ENCODE measurements around the gene OR1J2. TPM values are rescaled to one million over a fixed set of nuclear protein-coding genes. Genes with fewer than 3 reads are reported as not detected.

The OR1J2 gene
- total RNA-seq, 1 experiment from 2014 or later: not detected

DNA sequence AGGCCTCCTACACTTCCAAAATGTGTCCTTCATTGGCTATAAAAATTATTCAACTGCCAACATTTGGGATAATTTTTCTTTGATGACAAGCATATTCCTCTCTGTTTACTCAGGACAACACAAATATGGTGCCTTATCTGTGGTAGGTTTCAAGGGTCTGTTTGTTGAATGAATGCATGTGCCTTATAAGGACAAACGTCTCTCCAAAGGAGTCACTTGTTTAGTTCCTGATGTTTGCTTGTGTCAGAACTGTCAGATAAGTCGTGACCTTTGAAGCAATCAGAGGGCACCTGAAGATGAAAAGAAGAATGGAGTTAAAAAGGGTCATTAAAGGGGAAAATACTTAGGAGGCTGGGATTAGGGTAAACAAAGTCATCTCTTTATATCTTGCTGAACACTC is 3.6 kb upstream of the OR1J2 start:
- no peaks in the 10 kb centered on the region for H3K36me3 Mint-ChIP-seq (ENCODE audit: insufficient read depth, unreplicated experiment)
- TF ChIP-seq, protein P1, sequence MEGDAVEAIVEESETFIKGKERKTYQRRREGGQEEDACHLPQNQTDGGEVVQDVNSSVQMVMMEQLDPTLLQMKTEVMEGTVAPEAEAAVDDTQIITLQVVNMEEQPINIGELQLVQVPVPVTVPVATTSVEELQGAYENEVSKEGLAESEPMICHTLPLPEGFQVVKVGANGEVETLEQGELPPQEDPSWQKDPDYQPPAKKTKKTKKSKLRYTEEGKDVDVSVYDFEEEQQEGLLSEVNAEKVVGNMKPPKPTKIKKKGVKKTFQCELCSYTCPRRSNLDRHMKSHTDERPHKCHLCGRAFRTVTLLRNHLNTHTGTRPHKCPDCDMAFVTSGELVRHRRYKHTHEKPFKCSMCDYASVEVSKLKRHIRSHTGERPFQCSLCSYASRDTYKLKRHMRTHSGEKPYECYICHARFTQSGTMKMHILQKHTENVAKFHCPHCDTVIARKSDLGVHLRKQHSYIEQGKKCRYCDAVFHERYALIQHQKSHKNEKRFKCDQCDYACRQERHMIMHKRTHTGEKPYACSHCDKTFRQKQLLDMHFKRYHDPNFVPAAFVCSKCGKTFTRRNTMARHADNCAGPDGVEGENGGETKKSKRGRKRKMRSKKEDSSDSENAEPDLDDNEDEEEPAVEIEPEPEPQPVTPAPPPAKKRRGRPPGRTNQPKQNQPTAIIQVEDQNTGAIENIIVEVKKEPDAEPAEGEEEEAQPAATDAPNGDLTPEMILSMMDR (IDR thresholded peaks at IDR 0.05; ENCODE audit: unreplicated experiment): no peak
- H3K9me3 Mint-ChIP-seq (ENCODE audit: unreplicated experiment): no peaks in the 10 kb centered on the region
- CTCF ChIA-PET: no interaction called here
- H3K4me1 Mint-ChIP-seq (ENCODE audit: insufficient read depth, unreplicated experiment): no peaks in the 10 kb centered on the region
- POLR2A ChIA-PET: no interaction called here
- intact Hi-C loops (cut with micrococcal nuclease): no loop called here
- no peak overlapping the region for H3K4me3 Mint-ChIP-seq (ENCODE audit: unreplicated experiment)
- H3K27ac Mint-ChIP-seq (ENCODE audit: low read depth, unreplicated experiment): no peak overlapping the region
- no TSS peak for BruUV-seq (replicated peaks)
- no peak for DNase-seq (ENCODE audit: unreplicated experiment)
- H3K27me3 Mint-ChIP-seq (ENCODE audit: insufficient read depth, unreplicated experiment): no peaks in the 10 kb centered on the region

DNA sequence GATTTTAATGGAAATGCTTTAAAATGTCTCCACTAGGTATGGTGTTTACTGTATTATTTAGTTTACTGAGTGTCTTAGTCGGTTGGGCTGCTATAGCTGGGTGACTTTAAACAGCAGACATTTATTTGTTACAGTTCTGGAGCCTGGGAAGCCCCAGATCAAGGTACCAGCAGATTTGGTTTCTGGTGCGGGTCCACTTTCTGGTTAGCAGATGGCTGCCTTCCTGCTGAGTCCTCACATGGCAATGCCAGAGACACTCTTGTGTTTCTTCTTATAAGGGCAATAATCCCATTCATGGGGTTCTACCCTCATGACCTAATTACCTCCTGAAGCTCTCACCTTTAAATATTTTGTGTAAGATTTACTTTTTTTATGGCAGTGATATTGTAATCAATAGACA is 7.6 kb downstream of the OR1J2 start:
- no peaks in the 10 kb centered on the region for H3K36me3 Mint-ChIP-seq (ENCODE audit: insufficient read depth, unreplicated experiment)
- peaks cover 7% of the 10 kb centered on the region for H3K27me3 Mint-ChIP-seq (ENCODE audit: insufficient read depth, unreplicated experiment)
- TF ChIP-seq, protein P1 (IDR thresholded peaks at IDR 0.05; ENCODE audit: unreplicated experiment): no peak
- ChIA-PET POLR2A (no interaction called here), CTCF (interaction anchor here (1.5 kb wide), 1 partner anchor 53 kb away, joined by 4 read pairs; no protein-coding TSS in a partner anchor)
- no peak overlapping the region for H3K27ac Mint-ChIP-seq (ENCODE audit: low read depth, unreplicated experiment)
- no peaks in the 10 kb centered on the region for H3K4me1 Mint-ChIP-seq (ENCODE audit: insufficient read depth, unreplicated experiment)
- no TSS peak for BruUV-seq (replicated peaks)
- no peak for DNase-seq (ENCODE audit: unreplicated experiment)
- intact Hi-C loops (cut with micrococcal nuclease): no loop called here
- no peak overlapping the region for H3K4me3 Mint-ChIP-seq (ENCODE audit: unreplicated experiment)
- no peaks in the 10 kb centered on the region for H3K9me3 Mint-ChIP-seq (ENCODE audit: unreplicated experiment)

DNA sequence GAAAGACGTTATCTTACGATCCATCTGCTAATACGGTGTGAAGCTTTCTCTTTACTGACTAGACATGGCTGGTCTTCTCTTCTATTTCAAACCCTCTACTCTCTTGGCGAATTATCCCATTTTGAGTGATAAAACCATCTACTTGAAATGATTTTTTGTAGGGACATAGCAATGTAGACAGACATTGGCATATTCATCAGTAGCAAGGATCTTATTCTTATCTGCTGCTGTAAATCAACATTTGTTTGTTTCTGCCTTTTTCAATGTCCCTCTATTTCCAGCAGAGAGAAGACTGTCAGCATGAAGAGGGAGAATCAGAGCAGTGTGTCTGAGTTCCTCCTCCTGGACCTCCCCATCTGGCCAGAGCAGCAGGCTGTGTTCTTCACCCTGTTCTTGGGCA is 8.2 kb downstream of the OR1J2 start, which contains the start of gene OR1J4:
Gene OR1J4 (plus strand): TSS at position 301 of the 400 bp plus-strand sequence. CDS start 0 bp downstream, at position 301.
- H3K4me1 Mint-ChIP-seq (ENCODE audit: insufficient read depth, unreplicated experiment): no peaks in the 10 kb centered on the region
- TF ChIP-seq, protein P1 (IDR thresholded peaks at IDR 0.05; ENCODE audit: unreplicated experiment): no peak
- intact Hi-C loops (cut with micrococcal nuclease): no loop called here
- H3K4me3 Mint-ChIP-seq (ENCODE audit: unreplicated experiment): no peak within 1 kb of the TSS
- H3K27me3 Mint-ChIP-seq (ENCODE audit: insufficient read depth, unreplicated experiment): peaks cover 13% of the 10 kb centered on the region
- H3K27ac Mint-ChIP-seq (ENCODE audit: low read depth, unreplicated experiment): no peak within 1 kb of the TSS
- no peak for DNase-seq (ENCODE audit: unreplicated experiment)
- no peaks in the 10 kb centered on the region for H3K9me3 Mint-ChIP-seq (ENCODE audit: unreplicated experiment)
- ChIA-PET POLR2A (no interaction called here), CTCF (no interaction called here)
- no peaks in the 10 kb centered on the region for H3K36me3 Mint-ChIP-seq (ENCODE audit: insufficient read depth, unreplicated experiment)
- no TSS peak for BruUV-seq (replicated peaks)

DNA sequence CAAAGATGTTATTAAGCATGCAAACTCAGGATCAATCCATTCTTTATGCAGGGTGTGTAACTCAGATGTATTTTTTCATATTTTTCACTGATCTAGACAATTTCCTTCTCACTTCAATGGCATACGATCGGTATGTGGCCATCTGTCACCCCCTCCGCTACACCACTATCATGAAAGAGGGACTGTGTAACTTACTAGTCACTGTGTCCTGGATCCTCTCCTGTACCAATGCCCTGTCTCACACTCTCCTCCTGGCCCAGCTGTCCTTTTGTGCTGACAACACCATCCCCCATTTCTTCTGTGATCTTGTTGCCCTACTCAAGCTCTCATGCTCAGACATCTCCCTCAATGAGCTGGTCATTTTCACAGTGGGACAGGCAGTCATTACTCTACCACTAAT is 8.8 kb downstream of the OR1J2 start:
- H3K27me3 Mint-ChIP-seq (ENCODE audit: insufficient read depth, unreplicated experiment): peaks cover 13% of the 10 kb centered on the region
- H3K4me1 Mint-ChIP-seq (ENCODE audit: insufficient read depth, unreplicated experiment): no peaks in the 10 kb centered on the region
- no peak overlapping the region for H3K4me3 Mint-ChIP-seq (ENCODE audit: unreplicated experiment)
- H3K36me3 Mint-ChIP-seq (ENCODE audit: insufficient read depth, unreplicated experiment): no peaks in the 10 kb centered on the region
- POLR2A ChIA-PET: no interaction called here
- no TSS peak for BruUV-seq (replicated peaks)
- intact Hi-C loops (cut with micrococcal nuclease): no loop called here
- H3K9me3 Mint-ChIP-seq (ENCODE audit: unreplicated experiment): no peaks in the 10 kb centered on the region
- CTCF ChIA-PET: no interaction called here
- DNase-seq (ENCODE audit: unreplicated experiment): no peak
- H3K27ac Mint-ChIP-seq (ENCODE audit: low read depth, unreplicated experiment): no peak overlapping the region
- TF ChIP-seq, protein P1 (IDR thresholded peaks at IDR 0.05; ENCODE audit: unreplicated experiment): no peak
